ENCODE measurements around the gene DBP. TPM values are rescaled to one million over a fixed set of nuclear protein-coding genes. Genes with fewer than 3 reads are reported as not detected.

DBP gene
- total and polyA plus RNA-seq, 2 experiments from 2014 or later: 5.7 to 6.3 TPM

GRCh38 chr19:48680436-48681126 is 43.4 kb upstream of the DBP start:
- Histone ChIP-seq H4K20me1 (replicated peaks; ENCODE audit: insufficient read depth) (no peaks in the 10 kb centered on the region), H3K36me3 (ENCODE audit: insufficient read depth) (no peaks in the 10 kb centered on the region), H2AFZ (no peak overlapping the region; the same call in 1 of the 2 replicates), H3K4me1 (ENCODE audit: insufficient read depth) (0 out of 2 replicates have a peak, but pooled peaks cover 3% of the 10 kb centered on the region), H3F3A (replicated peaks; ENCODE audit: low read depth) (no peaks in the 10 kb centered on the region), H3K4me3 (no peak overlapping the region), H3K27ac (ENCODE audit: low read depth) (no peak overlapping the region), H3K9me2 (ENCODE audit: insufficient read depth) (no peaks in the 10 kb centered on the region), H3K79me2 (replicated peaks; ENCODE audit: insufficient read depth) (no peaks in the 10 kb centered on the region), H3K27me3 (ENCODE audit: insufficient read depth) (no peaks in the 10 kb centered on the region), H3K4me2 (no peak overlapping the region)
- H3K36me3 Mint-ChIP-seq (ENCODE audit: low read depth): no peaks in the 10 kb centered on the region
- H3K4me3 Mint-ChIP-seq: no peak overlapping the region
- ATAC-seq (no peak), DNase-seq (ENCODE audit: low spot score) (no peak)
- H3K27ac Mint-ChIP-seq: no peak overlapping the region
- H3K4me1 Mint-ChIP-seq: peaks cover 2% of the 10 kb centered on the region; the same call in 1 of the 3 replicates
- TF ChIP-seq STAT1 (IDR thresholded peaks at IDR 0.05; ENCODE audit: unreplicated experiment) (no peak), ZNF114 (CRISPR knock-in tag; IDR thresholded peaks at IDR 0.05) (no peak), EZH2 (IDR thresholded peaks at IDR 0.05; ENCODE audit: low read depth, unreplicated experiment) (no peak), CTCF (conservative IDR thresholded peaks at IDR 0.05; ENCODE audit: low read depth in 2 of 2) (no peak), EZH2phosphoT487 (IDR thresholded peaks at IDR 0.05; ENCODE audit: unreplicated experiment) (no peak), ETS1 (IDR thresholded peaks at IDR 0.05) (no peak), NANOG (IDR thresholded peaks at IDR 0.05; ENCODE audit: borderline replicate concordance) (no peak), POLR2AphosphoS5 (IDR thresholded peaks at IDR 0.05; ENCODE audit: low read depth) (no peak), ZNF331 (CRISPR knock-in tag; IDR thresholded peaks at IDR 0.05; ENCODE audit: low read depth) (no peak), JUNB (IDR thresholded peaks at IDR 0.05; ENCODE audit: unreplicated experiment) (no peak), CREB1 (CRISPR knock-in tag; IDR thresholded peaks at IDR 0.05; ENCODE audit: low read depth) (no peak), REST (IDR thresholded peaks at IDR 0.05; ENCODE audit: unreplicated experiment) (no peak)
- TF ChIP-seq, protein P1, sequence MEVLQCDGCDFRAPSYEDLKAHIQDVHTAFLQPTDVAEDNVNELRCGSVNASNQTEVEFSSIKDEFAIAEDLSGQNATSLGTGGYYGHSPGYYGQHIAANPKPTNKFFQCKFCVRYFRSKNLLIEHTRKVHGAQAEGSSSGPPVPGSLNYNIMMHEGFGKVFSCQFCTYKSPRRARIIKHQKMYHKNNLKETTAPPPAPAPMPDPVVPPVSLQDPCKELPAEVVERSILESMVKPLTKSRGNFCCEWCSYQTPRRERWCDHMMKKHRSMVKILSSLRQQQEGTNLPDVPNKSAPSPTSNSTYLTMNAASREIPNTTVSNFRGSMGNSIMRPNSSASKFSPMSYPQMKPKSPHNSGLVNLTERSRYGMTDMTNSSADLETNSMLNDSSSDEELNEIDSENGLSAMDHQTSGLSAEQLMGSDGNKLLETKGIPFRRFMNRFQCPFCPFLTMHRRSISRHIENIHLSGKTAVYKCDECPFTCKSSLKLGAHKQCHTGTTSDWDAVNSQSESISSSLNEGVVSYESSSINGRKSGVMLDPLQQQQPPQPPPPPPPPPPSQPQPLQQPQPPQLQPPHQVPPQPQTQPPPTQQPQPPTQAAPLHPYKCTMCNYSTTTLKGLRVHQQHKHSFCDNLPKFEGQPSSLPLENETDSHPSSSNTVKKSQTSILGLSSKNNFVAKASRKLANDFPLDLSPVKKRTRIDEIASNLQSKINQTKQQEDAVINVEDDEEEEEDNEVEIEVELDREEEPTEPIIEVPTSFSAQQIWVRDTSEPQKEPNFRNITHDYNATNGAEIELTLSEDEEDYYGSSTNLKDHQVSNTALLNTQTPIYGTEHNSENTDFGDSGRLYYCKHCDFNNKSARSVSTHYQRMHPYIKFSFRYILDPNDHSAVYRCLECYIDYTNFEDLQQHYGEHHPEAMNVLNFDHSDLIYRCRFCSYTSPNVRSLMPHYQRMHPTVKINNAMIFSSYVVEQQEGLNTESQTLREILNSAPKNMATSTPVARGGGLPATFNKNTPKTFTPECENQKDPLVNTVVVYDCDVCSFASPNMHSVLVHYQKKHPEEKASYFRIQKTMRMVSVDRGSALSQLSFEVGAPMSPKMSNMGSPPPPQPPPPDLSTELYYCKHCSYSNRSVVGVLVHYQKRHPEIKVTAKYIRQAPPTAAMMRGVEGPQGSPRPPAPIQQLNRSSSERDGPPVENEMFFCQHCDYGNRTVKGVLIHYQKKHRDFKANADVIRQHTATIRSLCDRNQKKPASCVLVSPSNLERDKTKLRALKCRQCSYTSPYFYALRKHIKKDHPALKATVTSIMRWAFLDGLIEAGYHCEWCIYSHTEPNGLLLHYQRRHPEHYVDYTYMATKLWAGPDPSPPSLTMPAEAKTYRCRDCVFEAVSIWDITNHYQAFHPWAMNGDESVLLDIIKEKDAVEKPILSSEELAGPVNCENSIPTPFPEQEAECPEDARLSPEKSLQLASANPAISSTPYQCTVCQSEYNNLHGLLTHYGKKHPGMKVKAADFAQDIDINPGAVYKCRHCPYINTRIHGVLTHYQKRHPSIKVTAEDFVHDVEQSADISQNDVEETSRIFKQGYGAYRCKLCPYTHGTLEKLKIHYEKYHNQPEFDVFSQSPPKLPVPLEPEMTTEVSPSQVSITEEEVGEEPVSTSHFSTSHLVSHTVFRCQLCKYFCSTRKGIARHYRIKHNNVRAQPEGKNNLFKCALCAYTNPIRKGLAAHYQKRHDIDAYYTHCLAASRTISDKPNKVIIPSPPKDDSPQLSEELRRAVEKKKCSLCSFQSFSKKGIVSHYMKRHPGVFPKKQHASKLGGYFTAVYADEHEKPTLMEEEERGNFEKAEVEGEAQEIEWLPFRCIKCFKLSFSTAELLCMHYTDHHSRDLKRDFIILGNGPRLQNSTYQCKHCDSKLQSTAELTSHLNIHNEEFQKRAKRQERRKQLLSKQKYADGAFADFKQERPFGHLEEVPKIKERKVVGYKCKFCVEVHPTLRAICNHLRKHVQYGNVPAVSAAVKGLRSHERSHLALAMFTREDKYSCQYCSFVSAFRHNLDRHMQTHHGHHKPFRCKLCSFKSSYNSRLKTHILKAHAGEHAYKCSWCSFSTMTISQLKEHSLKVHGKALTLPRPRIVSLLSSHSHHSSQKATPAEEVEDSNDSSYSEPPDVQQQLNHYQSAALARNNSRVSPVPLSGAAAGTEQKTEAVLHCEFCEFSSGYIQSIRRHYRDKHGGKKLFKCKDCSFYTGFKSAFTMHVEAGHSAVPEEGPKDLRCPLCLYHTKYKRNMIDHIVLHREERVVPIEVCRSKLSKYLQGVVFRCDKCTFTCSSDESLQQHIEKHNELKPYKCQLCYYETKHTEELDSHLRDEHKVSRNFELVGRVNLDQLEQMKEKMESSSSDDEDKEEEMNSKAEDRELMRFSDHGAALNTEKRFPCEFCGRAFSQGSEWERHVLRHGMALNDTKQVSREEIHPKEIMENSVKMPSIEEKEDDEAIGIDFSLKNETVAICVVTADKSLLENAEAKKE (CRISPR knock-in tag; IDR thresholded peaks at IDR 0.05): no peak
- H3K9me3 Mint-ChIP-seq: no peaks in the 10 kb centered on the region
- peaks cover 4% of the 10 kb centered on the region for H3K27me3 Mint-ChIP-seq (ENCODE audit: insufficient read depth, low read depth, poor library complexity)

All from GM23338 (cell line).